Activated naive CD4-positive, alpha-beta T cell treated with Interleukin-2 at 50 U/mL for 16 hours (primary cell): Measurements from ENCODE around the gene EPHA2.

Experiments used
- DNase-seq: peaks from one replicate; pipeline ENCODE4 v3.0.0-alpha.2; 2020

Gene EPHA2

DNA sequence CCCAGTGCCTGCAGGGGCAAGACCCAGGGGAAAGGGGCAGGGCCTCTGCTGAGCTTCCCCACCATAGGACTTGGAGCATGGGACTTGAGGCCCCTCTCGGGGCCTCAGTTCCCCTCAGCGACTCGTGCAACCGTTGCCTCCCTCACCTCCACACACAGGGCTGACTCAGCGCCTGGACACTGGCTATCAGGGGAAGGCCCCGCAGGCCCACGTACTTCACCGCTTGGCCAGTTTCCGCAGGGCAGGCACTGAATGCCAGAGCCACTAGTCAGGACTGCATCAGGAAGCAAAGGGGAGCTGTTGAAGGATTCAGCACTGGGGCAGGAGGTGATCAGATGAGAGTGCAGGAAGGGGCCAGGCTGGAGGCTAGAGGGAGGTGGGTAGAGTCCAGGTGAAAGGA, 66.9 kb downstream of the EPHA2 start:
- no peak for DNase-seq

DNA sequence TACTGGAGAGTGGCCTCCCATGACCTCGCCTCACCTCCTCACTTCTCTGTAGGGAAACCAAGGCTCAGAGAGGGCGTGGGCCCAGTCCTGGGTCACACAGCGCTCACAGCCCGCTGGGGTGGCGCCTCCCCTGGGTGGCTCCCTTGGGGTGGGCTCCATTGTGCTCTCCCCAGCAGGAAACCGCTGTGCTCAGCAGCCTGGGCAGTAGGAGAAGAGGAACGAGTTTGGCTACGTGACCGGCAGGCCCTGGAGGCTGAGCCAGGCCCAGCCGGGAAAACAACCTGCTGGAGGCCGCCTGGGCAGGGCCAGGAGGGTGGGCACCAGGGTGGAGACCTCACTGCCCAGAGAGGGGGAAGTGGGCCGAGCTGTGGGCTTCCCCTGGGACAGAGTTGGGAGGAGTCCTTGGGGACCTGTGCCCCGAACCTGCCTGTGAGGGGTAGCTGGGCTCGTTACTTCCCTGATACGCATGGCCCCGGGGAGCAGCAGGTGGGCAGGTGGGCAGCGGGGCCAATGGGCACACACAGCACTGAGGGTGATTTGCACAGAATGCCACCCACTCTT, 67.4 kb downstream of the EPHA2 start:
- DNase-seq, result no peak

DNA sequence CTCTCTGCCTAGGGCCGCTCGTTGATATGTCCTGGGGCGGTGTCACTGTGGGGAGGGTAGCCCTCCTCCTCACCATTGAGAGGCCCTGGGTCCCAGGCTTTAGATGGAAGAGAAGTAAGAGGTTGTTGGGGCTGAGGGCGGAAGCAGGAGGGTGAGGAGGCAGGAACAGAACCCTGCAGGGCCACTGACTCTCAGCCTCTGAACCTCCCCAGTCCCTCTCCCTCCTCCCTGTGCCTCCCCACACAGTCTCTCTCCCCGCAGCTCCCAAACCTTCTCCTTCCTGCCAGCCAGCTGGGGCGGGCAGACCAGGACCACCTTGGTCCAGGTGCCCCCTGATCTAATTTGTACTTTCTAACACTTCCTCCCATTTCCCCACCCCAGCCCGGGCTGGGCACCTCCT, 68.1 kb downstream of the EPHA2 start:
- no peak for DNase-seq

DNA sequence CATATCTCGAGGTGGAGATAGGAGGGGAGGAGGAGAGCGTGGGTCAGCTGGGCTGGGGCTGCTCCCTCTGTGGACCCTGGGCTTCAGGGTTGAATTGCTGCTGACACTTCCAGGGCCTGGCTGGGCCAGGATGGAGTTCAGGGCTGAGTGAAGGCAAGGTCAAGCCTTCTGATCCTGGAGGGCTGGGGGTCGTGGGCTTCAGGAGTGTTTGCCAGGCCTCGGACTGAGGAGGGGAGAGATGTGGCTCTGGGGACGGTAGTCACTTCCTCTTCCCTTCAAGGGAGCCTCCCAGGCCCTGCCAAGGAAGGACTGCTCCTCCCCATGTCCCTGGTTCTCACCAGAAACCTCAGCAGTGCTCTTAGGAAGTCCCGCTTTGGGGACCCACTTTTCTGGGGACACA, 70.3 kb downstream of the EPHA2 start:
- no peak for DNase-seq

DNA sequence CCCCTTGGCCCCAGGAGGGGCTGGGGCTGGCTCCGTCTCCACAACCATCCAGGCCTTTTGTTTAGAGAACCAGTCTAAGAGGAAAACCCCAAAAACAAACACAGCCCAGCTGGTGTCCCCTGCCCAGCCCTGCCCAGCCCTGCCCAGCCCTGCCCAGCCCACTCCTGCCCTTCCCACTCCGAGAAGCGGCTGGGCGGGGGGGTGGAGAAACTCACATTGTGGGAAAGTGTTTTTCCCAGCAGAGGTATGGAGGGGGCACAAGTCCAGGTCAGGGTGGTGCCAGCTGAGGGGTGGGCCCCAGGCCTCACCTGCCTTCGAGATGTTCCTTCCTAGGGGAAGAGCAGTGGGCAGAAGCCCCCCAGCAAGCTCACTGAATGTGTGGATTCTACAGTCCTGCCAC, 72.4 kb downstream of the EPHA2 start:
- no peak for DNase-seq

DNA sequence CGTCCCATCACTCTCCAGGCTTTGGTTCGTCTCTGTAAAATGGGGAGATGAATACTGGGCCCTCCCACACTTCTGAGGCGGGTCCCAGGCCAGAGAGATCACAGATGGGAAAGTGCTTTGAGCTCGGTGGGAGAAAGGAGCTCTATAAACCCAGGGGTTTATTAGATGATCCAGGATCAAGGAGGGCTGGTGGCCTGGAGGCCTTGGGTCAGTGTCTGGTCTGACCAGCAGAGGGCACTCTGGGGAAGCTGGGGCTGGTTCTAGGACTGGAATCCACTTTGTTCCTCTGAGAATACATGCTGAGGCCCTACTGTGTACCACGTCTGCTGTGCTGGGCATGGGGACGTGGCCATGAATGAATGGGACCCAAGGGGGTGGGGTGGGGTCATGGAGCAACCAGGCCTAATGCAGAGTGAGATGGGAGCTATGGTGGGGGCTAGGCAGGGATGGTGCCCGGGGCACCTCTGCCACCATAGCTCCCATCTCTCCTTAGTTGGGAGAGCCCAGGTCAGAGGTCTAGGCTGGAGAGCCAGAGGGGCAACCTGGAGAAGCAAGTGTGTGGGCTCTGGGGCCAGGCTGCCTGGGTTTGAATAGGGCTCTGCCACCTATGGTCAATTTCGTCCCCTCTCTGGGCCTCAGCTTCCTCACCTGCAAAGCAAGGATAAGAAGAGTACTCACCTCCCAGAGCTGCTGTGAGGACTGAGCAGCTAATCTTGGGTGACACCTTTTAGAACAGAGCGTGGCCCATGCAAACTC, 73.4 kb downstream of the EPHA2 start:
- peak; percentile 64 for DNase-seq

DNA sequence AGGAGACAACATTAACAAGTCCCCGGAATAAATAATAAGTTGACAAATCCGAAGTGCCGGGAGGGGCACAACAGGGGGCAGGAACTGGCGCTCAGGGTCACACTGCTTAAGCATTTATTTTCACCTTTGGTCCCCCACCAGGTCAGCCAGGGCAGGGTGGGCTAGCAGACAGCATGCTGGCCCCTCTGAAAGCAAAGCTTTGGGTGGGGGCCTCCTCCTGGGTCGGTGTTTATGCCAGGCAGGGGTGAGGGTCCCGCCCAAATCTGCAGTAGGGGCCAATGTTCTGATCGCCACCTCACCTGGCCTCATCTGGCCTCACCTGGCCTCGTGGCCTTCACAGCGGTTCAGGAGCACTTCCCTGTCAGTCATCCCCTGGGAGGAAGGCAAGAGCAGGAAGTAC, 74.2 kb downstream of the EPHA2 start:
- DNase-seq, result no peak

DNA sequence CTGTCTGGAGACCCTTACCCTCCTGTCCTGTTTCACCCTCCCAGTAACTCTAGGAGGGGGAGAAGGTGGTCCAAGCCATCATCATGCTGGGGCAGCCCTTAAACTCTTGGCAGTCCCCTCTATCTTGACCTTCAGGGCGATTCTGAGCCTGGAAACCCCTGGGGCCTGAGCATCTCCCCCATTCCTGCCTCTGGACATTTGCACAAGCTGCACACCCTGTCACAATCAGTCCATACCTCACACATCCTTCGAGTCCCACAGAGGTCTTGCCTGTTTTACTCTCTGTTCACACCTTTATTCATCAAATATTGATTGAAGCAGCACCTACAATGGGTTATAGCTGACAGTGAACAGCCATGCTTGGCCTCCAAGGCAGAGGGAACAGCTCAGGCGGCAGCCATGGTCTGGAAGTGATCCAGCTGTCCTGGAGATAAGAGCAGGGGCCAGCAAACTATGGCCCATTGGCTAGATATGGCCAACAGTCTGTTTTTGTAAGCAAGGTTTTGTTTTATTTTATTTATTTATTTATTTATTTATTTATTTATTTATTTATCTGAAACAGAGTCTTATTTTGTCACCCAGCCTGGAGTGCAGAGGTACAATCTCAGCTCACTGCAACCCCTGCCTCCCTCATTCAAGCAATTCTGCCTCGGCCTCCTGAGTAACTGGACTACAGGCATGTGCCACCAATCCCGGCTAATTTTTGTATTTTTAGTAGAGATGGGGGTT, 75.3 kb downstream of the EPHA2 start:
- no peak for DNase-seq

DNA sequence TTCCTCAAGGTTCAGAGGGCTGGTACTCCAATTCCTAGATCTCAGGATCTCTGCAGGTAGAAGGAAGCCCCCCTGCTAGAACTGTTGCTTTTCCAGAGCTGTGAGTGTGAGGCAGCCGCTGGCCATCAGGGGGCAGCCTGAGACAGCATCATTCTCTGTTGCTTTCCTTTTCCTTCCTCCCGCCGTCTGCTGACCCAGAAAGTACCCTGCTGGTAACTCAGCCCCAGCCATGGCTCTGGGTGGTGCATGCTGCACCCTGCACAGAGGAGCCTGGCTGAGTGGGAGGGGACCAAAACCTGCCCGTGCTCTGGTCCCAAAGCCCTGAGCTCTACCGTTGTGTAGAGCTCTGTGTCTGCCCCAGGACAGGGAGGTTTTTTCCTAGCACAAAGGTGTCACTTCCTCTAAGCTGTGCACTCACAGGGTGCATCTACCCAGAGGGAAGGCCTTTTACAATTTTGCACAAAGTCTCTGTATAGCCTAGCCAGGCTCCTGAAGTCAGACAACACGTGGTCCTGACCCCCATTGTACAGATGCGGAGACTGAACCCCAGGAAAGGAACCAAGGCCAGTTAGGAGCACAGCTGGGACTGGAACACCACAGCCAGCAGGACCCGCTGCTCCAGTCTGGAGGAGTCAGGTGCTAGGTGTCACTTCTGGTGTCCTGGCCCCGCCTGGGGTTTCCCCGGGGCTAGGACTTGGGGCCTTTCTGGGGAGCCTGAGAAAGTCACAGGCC, 76.8 kb downstream of the EPHA2 start:
- peak; percentile 78 for DNase-seq

DNA sequence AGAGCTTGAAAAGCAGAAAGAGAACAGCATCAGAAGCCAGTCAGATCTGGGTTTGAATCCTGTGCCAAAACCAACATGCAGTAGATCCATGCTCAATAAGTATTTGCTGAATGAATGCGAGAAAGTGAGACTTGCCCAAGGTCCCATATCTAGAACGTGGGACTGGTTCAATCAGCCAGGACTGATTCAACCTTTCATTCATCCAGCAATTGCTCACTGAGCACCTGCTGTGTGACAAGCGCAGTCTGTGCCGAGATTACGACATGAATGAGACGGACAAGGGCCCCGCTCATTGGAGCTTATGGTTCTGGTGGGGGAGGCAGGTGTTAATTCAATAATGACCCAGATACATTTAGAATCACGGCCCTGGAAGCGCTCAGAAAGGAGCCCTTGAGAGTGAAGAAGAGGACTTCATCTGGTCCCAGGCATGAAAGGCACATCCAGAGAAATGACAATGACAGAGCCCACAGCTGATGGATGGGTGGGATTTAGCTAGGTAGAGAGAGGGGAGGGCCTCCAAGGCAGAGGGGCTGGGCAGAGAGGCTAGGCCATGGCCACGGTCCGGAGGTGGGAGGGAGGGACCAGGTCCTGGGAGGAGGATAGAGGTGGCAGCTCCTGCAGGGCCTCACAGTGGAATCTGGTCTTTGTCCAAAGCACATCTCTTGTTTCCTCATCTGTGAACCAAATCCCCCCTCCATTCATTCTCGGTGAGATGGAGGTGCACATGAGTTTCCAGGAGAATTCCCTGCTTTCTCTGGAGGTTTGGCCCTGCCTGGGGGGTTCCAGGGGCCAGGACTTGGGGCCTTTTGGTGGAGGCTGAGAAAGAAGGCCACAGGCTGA, 78.2 kb downstream of the EPHA2 start:
- DNase-seq, result no peak

DNA sequence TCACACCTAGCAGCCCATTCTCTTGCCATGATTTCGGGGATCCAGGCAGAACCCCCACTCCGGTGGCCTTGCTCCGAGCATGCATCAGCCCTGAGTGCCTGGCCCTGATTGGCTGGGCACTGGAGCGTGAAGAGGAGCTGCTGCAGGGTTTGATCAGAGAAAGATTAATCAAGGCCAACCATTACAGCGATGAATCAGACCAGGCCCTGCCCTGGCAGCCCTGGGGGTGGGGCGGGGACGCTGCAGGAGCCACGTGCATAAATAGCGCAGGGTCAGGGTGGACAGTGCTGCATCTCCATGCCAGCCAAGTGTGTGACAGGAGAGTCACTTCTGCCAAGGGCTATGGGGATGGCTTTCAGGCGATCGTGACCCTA, 79.0 kb downstream of the EPHA2 start:
- no peak for DNase-seq

DNA sequence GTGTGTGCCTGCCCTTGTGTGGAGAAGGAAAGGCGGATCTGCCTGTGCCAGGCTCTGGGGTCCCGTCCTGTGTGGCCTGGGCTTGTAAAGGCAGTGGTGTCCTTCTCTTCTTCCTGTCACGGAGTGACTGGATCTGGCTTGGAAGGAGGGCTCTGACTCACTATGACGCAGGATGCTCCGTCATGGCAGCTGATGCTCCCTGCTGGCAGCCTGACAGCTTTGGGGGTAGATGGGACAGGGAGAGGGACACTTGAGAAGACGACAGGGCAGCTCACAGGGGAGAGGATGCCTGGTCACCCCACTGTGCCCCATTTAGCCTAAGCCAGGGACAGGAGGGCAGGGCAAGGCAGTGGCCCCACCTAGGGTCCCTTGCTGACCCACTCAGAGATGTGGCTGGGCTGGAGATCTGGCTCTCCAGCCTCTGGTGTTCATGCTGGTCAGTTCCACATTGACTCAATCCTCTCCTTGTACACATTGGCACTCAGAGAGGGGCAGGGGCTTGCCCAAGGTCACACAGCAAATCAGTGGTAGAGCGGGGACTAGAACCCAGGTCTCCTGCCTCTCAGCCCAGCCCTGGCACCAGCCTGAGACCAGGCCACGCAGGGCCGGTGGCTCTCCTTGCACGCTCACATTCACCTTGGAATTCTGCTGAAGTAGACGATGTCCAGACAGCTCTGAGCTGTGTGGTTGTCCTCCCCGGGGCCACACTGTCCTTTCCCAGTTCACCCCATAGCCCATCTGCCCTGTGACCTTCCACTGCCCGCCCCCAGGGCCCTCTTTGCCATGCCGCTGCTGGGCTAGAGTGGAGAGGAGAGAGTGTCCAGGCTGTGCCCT, 79.6 kb downstream of the EPHA2 start:
- no peak for DNase-seq

DNA sequence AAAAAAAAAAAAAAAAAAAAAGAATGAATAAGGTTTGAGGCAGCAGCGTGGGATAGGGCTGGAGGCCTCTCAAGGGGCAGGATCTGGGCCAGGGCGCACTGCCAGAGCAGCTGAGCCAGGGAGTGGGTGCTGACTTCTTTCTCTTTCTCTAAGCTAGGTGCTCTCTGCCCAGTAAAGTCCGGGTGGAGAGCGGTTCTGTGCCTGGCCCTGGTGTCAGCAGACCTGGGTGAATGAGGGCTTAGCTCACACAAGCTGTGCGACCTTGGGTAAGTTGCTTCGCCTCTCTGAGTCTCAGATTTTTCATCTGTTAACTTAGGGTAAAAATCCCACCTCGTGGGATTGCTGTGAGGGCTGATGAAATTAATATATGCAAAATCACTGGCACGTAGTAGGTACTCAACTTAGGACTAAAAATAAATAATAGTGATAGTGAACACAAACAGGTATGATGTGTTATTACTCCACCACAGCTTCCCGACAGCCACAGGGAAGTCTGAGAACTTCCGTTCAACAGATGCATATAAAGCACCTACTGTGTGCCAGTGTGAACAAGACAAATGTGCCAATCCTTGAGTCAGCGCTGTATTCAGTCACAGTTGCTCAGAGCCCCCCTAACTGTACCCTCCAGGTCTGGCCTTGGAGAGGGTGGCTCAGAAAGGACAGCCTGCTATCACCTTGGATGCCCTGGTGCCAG, 80.4 kb downstream of the EPHA2 start:
- no peak for DNase-seq
